ENCODE measurements around the gene NOL8.
A peak's percentile ranks its signal among the peaks of the same experiment; 100 is the strongest.

NOL8 gene
- 115 to 124 reads per million in 2 donors for total RNA-seq

DNA sequence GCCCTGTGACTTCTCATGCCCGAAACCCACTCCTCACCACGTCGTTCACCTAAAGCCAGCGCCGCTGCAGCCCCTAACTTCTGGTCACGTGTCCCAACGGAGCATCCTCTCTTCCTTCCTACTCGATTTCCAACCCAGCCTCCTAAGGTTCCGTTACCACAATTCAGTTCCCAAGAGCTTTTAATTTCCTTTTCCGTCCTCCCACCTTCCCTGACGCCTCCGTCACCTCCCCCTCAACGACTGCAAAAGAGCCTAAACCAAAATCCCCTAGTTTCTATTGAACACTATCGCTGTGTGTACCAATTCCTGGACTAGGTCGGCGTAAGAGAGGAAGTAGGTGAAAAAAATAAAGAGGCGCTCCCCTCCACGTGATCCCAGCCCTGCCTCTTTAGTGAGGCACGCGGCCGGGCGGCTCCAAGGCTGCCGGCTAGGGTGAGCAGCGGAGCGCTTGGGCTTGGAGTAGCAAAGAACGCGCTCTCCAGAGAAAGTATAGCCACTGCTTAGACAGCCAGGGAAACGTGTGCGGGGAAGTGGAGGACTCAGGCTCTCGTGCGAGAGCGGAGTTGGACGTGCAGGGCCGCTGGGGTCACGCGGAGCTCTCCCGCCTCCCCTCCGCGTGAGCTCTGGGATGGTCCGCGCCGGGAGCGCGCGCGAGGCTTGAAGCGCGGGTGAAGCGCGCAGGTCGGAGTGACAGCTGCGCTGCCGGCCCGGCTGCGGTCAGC, at the start of gene NOL8, which contains the start of gene CENPP:
Gene NOL8, minus strand, starts transcription at position 82 of the 722 bp plus-strand sequence. CDS start 1,189 bp downstream, outside the sequence.
Gene CENPP, plus strand, starts transcription at position 685 of the 722 bp plus-strand sequence.
- peak; percentile 69 for DNase-seq

- no peak for DNase-seq
These were observed 48.0 kb upstream of the NOL8 start for GRCh38 chr9:92373167-92373566.

GRCh38 chr9:92369075-92369474, 43.9 kb upstream of the NOL8 start:
- DNase-seq, result no peak

- DNase-seq, result no peak
These were observed 34.9 kb upstream of the NOL8 start for GRCh38 chr9:92360083-92360482.

GRCh38 chr9:92359394-92359995, 34.3 kb upstream of the NOL8 start:
- no peak for DNase-seq

- DNase-seq, result no peak
These were observed 27.9 kb upstream of the NOL8 start for GRCh38 chr9:92353051-92353450.

DNA sequence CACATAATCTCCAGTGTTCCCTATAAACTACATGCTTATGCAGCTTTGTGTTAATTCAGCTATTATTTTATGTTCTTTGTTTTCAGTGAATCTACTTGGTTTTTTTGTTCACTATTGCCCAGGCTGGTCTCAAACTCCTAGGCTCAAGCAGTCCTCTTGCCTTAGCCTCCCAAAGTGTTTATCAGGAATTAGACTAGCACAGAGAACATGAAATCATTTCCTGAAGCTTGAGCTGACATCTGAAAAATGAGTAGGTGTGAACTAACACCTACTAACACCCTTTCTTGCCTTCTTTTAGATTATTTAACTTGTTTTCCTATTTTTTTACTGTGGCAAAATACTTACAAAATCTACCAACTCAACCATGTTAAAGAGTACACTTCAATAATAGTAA, 25.6 kb upstream of the NOL8 start:
- DNase-seq, result no peak

GRCh38 chr9:92349771-92350739, 24.9 kb upstream of the NOL8 start:
- no peak for DNase-seq

DNA sequence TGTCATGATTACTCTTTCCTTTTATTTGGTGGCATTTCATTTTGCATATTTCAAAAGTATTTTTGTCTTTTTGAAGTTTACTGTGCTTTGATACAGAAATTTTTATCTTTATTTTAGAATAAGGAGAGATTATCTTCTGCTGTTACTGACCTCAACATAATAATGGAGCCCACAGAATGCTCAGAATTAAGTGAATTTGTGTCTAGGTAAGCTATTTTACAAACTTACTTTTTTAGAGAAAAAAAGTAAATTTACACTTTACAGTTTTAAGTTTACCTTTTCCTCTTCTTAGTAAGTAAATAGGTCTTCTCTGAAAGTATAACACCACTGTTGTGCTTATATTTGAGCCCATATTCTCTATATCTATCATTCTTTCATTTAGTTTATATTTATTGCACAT, 20.4 kb upstream of the NOL8 start:
- DNase-seq, result no peak

- no peak for DNase-seq
These were observed 17.8 kb upstream of the NOL8 start for GRCh38 chr9:92342825-92343488.

GRCh38 chr9:92341578-92341977, 16.4 kb upstream of the NOL8 start:
- no peak for DNase-seq

GRCh38 chr9:92333282-92333634, 8.1 kb upstream of the NOL8 start:
- DNase-seq, result no peak

DNA sequence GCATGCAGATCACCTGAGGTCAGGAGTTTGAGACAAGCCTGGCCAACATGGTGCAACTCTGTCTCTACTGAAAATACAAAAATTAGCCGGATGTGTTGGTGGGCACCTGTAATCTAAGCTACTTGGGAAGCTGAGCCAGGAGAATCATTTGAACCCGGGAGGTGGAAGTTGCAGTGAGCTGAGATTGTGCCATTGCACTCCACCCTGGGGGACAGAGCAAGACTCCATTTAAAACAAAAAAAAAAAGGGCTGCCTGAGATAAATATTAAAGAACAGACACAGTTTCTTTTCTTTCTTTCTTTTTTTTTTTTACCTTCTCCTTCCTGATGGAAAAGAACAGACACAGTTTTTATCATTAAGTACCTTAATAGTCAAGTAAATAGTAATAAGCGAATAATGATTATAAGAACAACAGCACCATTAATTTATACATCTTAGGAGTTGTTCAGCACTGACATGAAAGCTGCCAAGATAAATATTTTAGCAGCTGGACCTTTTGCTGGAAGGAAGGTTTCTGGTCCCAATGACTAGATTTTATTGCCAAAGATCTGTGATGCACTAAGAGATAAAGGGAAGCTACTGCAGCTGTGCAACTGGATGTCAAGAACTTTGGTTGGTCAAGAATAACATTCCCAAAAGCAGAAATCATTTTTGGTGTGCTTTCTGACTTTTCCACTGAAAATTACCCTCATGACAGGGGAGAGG, 7.6 kb upstream of the NOL8 start:
- no peak for DNase-seq

DNA sequence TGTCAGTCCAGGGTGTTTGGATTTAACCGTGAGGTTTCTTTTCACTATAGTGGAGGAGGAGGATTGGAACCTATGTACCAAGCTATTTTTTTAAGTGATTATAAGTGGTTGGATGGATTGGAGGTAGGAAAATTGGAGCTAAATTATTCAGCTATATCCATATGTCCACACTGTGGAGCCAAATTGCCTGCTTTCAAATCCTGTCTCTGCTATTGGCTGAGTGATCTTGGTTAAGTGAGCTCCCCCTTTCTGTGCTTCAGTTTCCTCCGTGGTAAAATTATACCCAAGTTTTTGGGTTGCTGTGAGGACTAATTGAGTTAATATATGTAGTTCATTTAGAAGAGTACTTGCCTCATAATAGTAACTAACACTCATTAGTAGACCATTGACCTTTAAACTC, 3.1 kb upstream of the NOL8 start:
- DNase-seq, result no peak

DNA sequence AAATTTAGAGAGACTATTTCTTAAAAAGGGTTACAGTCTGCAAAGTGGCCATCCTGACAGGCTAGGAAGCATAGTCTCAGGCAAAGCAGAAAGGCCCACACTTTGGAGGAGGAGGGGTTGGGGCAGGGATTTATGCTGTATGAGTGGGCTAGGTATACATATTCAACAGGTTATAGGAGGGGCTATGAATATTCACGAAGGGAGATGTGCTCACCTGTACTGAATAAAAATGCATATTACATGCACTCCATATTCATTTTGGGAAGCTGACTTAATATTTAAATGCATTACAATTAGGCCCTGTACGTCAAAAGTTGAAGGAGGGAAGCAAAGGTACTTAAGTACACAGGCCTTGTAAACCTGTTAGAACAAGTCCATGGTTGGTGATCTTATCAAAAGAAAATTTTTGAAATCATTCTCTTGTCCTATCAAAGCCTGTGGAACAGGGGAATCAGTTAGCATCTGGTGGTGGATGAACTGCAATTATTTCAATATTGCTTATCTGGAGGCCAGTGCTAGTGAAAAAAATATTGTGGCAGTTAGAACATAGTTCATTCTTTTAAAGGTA, 2.2 kb upstream of the NOL8 start:
- no peak for DNase-seq

DNA sequence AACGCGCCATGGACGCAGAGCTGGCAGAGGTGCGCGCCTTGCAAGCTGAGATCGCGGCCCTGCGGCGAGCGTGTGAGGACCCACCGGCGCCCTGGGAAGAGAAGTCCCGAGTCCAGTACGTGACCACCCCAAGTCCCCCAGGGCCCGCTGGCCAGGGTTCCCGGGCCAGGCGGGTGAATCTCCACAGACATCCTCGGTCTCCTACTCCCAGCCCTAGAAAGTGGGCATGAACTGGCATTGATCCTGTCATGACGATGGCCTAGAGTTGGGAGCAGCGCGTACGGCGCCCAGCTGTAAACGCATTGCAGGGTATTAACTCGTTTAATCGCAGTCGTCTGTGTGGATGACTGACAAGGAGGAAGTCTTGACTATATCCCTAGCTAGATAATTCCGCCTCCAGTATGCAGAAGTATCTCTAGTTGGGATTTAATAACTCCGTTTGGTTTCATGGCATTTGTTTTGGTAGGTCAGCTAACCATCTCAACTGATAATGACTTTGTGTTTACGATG, 896 bp upstream of the NOL8 start:
- DNase-seq, result no peak

DNA sequence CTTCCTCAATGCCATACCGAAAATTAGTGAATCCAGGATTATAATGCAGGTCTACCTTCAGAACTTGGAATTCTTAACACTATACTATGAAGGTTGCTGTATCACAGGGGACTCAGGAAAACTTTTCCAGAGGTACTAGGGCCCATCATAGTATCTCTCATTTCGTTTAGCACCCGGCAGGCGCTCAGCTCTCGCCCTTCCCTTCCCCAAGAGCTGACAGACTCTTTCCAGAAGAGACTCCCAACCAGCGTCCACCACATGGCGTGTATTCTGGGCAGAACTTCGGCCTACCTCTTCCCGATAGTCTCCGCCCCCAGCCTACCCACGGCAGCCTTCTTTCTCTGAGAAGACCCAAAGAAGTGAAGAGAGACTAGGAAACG, 271 bp downstream of the NOL8 start:
- DNase-seq, result no peak

DNA sequence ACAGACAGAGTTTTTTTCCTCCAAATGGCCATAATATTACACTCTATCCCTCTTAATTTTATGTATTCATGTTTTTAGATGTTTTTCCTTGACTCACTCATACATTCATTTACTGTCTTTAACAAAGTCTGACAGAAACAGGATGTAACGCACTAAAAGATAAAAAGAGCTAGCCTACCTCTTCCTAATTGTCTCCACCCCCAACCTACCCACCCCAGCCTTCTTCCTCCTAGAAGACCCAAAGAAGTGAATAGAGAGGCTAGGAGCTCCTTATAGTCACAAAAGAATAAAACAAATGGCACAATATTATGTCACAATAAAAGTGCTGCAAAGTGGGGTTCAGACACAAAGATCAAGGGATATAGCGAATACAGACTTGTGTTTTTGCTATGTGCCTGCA, 719 bp downstream of the NOL8 start:
- DNase-seq, result no peak

- no peak for DNase-seq
These were observed 9.7 kb downstream of the NOL8 start for GRCh38 chr9:92315456-92315855.

- DNase-seq, result no peak
These were observed 11.5 kb downstream of the NOL8 start for GRCh38 chr9:92313624-92314012.

GRCh38 chr9:92312887-92313623, 12.1 kb downstream of the NOL8 start:
- no peak for DNase-seq

All from activated gamma-delta T cell (primary cell).